ENCODE results near the gene ARID2. TPM values are rescaled to one million over a fixed set of nuclear protein-coding genes. Genes with fewer than 3 reads are reported as not detected.
A peak's percentile ranks its signal among the peaks of the same experiment; 100 is the strongest.

The ARID2 gene
- total RNA-seq, 1 donor from 2014 or later, result 41.8 TPM

GRCh38 chr12:45720069-45720468 lies 9.4 kb upstream of the ARID2 start:
- DNase-seq (ENCODE audit: low read depth), result no peak

GRCh38 chr12:45721369-45721768 lies 8.1 kb upstream of the ARID2 start:
- DNase-seq (ENCODE audit: low read depth), result no peak

DNA sequence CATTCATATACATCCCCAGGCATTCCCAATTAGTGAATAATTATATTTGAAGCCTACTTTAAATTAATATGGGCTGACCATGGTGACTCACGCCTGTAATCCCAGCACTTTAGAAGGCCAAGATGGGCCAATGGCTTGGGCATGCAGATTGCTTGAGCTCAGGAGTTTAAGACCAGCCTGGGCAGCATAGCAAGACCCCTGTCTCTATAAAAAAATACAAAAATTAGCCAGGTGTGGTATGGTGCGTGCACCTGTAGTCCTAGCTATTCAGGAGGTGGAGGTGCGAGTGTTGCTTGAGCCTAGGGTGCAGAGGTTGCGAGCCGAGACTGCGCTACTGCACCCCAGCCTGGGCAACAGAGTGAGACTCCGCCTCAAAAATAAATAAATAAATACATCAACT lies 7.6 kb upstream of the ARID2 start:
- DNase-seq (ENCODE audit: low read depth), result no peak

DNA sequence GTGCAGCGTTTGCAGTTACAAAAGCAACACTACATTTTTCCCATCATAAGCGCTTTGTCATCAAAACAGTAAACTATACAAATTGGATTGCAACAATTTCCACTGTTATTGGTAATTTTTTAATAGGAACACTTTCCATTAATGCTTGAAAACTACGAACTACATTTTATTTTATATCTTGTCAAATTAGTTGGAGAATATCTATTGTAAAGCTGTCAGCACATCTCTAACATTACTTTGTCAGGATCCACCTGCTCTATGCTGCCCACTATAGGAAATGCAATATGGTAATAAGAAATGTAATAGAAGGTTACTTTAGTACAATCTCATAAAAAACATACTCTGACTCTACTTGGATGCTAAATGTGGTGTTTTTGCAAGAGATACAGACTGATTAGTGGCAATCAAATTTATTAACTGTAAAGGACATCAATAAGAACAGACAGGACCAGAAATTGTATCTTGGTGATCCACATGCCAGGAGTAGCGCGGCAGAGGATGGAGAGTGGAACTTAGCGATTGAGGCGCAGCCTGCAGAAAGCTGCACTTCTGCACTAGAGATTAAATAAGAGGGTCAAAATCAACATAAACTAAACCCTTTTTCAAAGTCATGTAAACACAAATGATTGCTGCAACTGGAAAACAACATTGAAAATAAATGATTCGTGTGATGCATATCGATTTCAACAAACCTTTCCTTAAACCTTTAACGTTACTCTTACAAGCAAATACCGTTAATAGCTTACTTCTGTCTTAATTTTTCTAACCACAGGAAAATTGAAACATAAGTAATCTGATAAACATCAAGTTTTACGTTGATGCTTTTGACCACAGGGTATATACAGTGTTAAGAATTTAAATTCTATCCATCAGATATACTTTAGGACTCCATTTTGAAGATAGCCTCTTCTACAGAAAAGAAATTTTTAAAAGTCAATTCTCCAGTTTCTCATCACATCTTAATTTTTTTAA lies 3.6 kb upstream of the ARID2 start:
- peak; percentile 46 for DNase-seq (ENCODE audit: low read depth)

DNA sequence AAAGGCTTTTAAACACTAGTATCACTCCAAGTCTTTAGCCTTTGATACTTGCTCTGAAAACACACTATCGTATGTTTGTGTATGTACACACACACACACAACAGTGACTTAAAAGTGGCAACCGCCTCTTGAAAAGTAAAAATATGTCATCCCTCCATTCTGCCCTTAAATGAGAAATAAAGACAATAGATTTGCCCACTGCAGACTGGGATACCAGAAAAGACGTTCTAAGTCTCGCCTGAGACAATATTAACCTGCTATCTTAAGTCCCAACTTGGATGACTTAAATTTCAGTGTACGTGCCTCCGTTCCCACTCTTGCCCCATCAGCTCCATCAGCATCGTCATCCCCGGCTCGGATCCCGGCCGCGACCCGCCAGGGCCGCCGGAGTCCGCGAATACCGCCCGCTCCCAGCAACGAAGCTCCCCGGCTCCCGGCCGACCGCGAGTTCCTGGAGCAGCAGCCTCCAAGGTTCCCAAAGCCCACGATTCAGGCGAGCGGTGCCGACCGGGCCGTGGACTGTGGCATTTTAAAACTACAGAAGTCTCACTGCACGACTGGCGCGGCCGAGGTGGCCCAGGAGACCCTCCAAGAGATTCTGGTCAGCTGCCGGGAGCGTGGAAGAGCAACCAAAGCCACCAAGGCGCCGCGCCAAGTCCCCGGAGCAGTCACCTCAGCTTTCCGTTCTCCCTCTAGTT lies 2.8 kb upstream of the ARID2 start:
- no peak for DNase-seq (ENCODE audit: low read depth)

GRCh38 chr12:45727301-45727979 lies 2.1 kb upstream of the ARID2 start:
- DNase-seq (ENCODE audit: low read depth), result peak; percentile 93

GRCh38 chr12:45727980-45728629 lies 1.4 kb upstream of the ARID2 start:
- peak; percentile 25 for DNase-seq (ENCODE audit: low read depth)

GRCh38 chr12:45728630-45729232 lies 775 bp upstream of the ARID2 start:
- DNase-seq (ENCODE audit: low read depth), result peak; percentile 86

DNA sequence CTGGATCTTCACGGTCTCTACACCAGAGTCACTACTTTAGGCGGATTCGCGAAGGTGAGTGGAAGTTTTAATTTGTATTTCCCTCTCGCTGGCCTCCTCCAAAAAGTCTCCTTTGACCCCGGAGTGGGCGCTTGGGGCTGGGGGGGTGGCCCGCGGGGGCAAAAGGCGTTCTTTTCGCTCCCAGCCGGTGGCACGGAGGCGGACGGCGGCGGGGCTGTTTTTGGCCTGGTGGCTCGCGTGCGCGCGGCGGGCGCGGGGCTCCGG lies 510 bp downstream of the ARID2 start:
- no peak for DNase-seq (ENCODE audit: low read depth)

- peak; percentile 33 for DNase-seq (ENCODE audit: low read depth)
These were observed 1.1 kb downstream of the ARID2 start for GRCh38 chr12:45730348-45731189.

DNA sequence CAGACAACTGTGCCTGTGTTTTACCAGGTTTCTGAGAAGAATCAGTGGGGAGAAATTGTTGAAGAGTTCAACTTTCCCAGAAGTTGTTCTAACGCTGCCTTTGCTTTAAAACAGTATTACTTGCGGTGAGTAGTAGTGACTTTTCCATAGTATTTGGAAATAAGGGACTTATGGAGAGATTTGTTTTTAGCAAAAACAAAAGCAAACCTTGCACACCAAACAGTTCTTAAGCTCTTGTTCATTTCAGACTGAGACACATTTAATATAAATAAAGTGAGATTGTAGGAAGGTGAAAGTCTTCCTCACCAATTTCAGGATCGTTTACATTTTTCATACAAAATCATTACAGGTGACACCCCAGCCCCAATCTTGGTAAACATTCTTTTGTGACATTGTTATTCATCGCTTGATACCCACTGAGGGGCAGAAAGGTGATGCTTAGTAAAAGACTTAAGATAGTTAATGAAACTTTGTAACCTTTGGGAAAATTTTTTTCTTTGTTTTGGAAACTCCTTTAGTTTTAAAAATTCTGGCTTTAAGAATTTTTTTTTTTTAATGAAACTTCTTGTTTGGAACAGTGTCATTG lies 1.8 kb downstream of the ARID2 start:
- peak; percentile 25 for DNase-seq (ENCODE audit: low read depth)

DNA sequence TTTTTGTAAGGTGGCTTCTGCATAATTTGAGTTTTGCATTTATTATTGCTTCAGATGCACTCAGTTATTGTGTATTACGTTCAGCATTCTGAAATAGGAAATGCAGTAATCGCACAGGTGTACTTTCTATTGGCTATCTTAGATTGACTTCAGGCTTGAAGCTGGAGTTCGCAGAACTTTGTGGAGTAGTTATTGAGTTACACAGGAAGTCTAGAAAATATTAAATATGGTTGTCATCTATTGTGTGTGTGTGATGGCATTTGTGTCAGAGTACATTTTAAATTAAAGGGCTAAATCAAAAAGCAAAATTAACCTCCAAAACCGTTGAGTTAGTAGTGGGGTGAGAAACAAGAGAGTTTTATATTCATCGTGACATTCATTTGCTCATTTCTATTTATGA lies 2.7 kb downstream of the ARID2 start:
- peak; percentile 48 for DNase-seq (ENCODE audit: low read depth)

DNA sequence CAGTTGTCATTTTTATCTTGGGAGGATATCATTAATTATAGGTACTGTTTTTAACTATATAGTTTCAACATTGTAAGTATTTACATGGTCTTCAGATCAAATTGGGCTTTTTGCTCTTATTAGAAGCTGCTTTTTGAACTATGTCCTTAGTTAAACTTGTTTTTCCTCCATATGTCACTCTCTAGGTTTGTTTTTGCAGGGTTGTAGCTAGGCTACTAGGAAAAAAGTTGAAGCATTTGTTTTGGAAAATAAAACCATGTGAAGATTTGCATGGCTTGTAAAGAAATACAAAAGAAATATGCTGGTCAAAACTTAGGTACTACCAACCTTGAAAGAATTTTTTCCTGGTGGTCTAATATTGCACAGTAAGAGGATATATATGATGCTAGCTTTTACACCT lies 3.4 kb downstream of the ARID2 start:
- peak; percentile 37 for DNase-seq (ENCODE audit: low read depth)

DNA sequence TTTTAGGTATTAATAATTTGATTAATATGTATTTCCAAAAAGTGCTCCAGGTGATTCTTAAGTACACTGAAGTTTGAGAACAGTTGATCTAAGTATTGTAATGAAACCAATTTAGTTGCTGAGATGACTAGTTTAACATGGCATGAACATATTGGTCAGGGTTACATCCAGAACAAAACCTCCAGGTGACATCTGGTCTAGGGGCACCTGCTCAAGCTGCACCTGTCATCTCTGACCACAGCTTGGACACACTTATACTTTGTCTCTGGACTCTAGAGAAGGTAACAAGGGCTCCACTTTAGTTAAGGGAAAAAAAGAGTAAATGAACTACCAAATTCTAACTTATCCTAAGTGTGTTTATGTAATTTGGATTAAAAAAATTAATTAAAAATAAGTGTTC lies 8.1 kb downstream of the ARID2 start:
- no peak for DNase-seq (ENCODE audit: low read depth)

DNA sequence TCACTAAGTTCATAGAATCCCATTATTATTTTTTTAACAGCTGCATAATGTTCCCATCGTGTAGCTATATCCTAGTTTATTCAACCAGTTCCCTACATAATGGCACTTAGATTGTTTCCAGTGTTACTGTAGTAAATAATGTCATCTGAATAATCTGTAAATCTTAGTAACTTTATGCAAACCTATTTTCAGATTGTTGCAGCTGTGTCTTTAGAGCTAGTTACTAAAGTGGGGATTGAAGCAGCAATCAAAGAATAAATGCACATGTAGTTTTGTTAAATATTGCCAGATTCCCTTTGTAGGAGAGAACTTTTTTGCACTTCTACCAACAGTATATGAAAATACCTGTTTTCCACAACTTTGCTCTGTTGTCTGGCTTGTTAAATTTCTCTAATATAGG lies 13.1 kb downstream of the ARID2 start:
- no peak for DNase-seq (ENCODE audit: low read depth)

GRCh38 chr12:45743247-45743646 lies 13.7 kb downstream of the ARID2 start:
- no peak for DNase-seq (ENCODE audit: low read depth)

- peak; percentile 57 for DNase-seq (ENCODE audit: low read depth)
These were observed 16.4 kb downstream of the ARID2 start for GRCh38 chr12:45745861-45746277.

GRCh38 chr12:45756666-45757065 lies 27.2 kb downstream of the ARID2 start:
- DNase-seq (ENCODE audit: low read depth), result no peak

DNA sequence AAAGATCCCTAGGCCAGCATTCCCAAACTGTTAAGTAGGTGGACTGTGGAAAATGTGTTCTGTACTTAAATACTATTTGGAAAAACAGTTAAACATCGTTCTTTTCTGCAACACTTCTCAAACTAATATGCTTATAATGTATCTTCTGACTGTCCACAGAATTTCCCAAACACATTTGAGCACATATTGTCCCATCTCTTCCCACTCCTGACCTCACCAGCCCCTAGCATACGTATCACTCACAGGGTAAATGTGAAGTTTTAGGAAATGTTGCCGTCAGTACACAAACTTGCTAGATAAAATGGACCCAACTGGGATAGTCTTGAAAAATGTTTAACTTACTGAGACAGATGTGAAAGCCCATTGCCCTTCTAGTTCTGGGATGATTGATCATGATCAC lies 27.7 kb downstream of the ARID2 start:
- DNase-seq (ENCODE audit: low read depth), result no peak

DNA sequence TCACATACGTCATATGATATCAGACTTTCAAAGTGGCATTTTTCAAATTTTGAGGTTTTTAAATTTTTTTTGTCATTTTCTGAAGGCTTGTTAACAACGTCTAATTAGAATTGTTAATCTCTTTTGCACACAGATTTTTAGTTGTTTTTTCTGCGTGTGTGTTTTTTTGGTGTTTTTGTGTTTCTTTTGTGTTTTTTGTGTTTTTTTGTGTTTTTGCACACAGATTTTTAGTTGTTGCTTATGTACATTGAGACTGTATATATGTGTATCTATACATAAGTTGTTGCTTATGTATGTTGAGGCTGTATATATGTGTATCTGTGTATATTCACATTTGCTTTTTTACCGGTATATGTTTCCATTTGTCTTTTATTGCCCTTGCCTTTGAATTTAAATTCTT lies 30.8 kb downstream of the ARID2 start:
- DNase-seq (ENCODE audit: low read depth), result no peak
